Ovary (tissue), 9 donors: Measurements from ENCODE around the gene HAL. TPM values are rescaled to one million over a fixed set of nuclear protein-coding genes. Genes with fewer than 3 reads are reported as not detected.

ENCODE experiments used
- DNase-seq, 5 donors: peaks; one replicate each; pipeline ENCODE4 v3.0.0-alpha.2; 2019 to 2020
- H3K27ac ChIP-seq, 2 donors: fragments of 200-600 bp; one replicate each; pipeline versions ENCODE4 v1.5.1 to v1.8.0; 2019 to 2022
- H3K27me3 ChIP-seq: fragments of 200-600 bp; one replicate; pipeline ENCODE4 v1.8.0; 2022
- H3K36me3 ChIP-seq: fragments of 200-600 bp; sonication (generic); one replicate; pipeline ENCODE4 v1.5.1; 2019
- H3K4me1 ChIP-seq: one replicate; pipeline ENCODE4 v1.8.1; 2013; ENCODE audit warnings: mild to moderate bottlenecking, moderate library complexity; ENCODE audit not compliant: insufficient read depth
- H3K4me3 ChIP-seq: fragments of 200-600 bp; sonication (generic); one replicate; pipeline ENCODE4 v1.5.1; 2017
- H3K9me3 ChIP-seq, 2 donors: fragments of 200-600 bp in 1 of 2; sonication (generic) in 1 of 2; one replicate each; pipeline versions ENCODE4 v1.5.1 to v1.8.1; 2013 to 2019; ENCODE audit warnings: mild to moderate bottlenecking in 1 of 2, moderate library complexity in 1 of 2
- EP300 ChIP-seq: sonication (generic); formaldehyde crosslinking; IDR thresholded peaks from one replicate; pipeline ENCODE4 v1.6.1; 2017; ENCODE audit warnings: antibody characterized with exemption
- POLR2A ChIP-seq: fragments of 450-650 bp; IDR thresholded peaks from one replicate; pipeline ENCODE4 v1.6.1; 2017; ENCODE audit warnings: antibody characterized with exemption, mild to moderate bottlenecking, moderate library complexity
- WGBS, 3 donors: extraction: QIAGEN DNeasy Blood & Tissue Kit in 1 of 3; methylation state at CpG; one replicate each; pipeline versions ENCODE4 v1.1.5 to v1.1.7; 2013 to 2017; 5-methylcytosine and 5-hydroxymethylcytosine counted together
- intact Hi-C, 4 donors: fragments of 100-400 bp; cut with DNase I; formaldehyde crosslinking; loops; one replicate each; pipeline versions ENCODE4 v1.11.0 to v1.15.1; 2022 to 2023
- polyA plus RNA-seq, 2 donors: library from polyadenylated mRNA; stranded (reverse); fragments of 200-250 nt in 1 of 2; fragments of 350-450 nt in 1 of 2; fragmentation: Illumina TruSeq in 1 of 2; extraction: RNeasy Lipid Tissue Mini Kit (QIAGEN cat#74804) in 1 of 2; gene quantifications; one replicate each; pipeline ENCODE4 v1.2.3, GENCODE V29; 2013 to 2014
- total RNA-seq, 7 donors: library from RNA; depleted of rRNA in 2 of 7; stranded (reverse); fragments of >200 nt in 2 of 7; fragmentation: NEBNext Ultra II Directional in 3 of 7; extraction: Animal tissue kit (Norgen Biotek cat#: 25700) in 3 of 7; gene quantifications; one replicate each; pipeline versions ENCODE4 v1.1.0 to v1.2.4, GENCODE V29; 2016 to 2023
- TF ChIP-seq, protein P1 (sequence below), 3 donors: fragments of 450-650 bp in 2 of 3; fragments of 200-600 bp in 1 of 3; IDR thresholded peaks; one replicate each; pipeline versions ENCODE4 v1.5.1 to v1.8.0; 2016 to 2022; ENCODE audit warnings: antibody characterized with exemption in 3 of 3, mild to moderate bottlenecking in 1 of 3
- donor health status: DM: no; HTN: no; CAD: no; lungs with moderate emphysema.
- donor health status: DM: no; HTN: no; CAD: no.
- donor health status: Bipolar disorder and iron deficiency.
- donor health status: DM: yes; HTN: yes; CAD: no.
- donor health status: DM: no; HTN: no; CAD: no.
- donor health status: DM: yes; HTN: yes; CAD: no.

HAL gene
- total and polyA plus RNA-seq, 9 donors, result 0.08 to 2.9 (median 0.64) TPM

DNA sequence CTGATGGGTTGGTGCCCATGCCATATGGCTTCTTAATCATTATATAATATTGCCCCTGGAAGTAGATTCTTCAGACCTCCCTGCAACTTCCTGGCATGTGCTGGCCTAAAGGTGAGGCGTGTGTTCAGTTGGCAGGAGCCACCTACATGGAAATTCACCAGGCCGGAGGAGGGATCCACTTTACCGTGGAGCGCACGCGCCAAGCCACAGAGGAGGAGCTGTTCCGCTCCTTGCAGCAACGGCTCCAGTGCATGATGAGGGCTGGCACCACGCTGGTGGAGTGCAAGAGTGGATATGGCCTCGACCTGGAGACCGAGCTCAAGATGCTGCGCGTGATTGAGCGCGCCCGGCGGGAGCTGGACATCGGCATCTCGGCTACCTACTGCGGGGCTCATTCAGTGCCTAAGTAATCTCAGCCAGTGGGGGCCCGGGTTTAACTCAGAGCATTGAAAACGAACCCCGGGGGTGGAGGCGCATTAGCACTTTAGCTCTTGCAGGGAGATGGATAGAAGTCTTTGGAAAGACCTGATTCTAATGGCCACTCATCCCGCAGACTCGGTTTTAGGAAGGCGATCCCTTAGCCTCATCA, 39.5 kb downstream of the HAL start:
- Histone ChIP-seq H3K36me3 (no peaks in the 10 kb centered on the region), H3K4me1 (no peaks in the 10 kb centered on the region), H3K27ac (no peak overlapping the region), H3K9me3 (no peaks in the 10 kb centered on the region), H3K4me3 (no peak overlapping the region), H3K27me3 (no peaks in the 10 kb centered on the region)
- intact Hi-C loops, result no loop called here
- TF ChIP-seq EP300 (no peak), POLR2A (no peak)
- TF ChIP-seq, protein P1, sequence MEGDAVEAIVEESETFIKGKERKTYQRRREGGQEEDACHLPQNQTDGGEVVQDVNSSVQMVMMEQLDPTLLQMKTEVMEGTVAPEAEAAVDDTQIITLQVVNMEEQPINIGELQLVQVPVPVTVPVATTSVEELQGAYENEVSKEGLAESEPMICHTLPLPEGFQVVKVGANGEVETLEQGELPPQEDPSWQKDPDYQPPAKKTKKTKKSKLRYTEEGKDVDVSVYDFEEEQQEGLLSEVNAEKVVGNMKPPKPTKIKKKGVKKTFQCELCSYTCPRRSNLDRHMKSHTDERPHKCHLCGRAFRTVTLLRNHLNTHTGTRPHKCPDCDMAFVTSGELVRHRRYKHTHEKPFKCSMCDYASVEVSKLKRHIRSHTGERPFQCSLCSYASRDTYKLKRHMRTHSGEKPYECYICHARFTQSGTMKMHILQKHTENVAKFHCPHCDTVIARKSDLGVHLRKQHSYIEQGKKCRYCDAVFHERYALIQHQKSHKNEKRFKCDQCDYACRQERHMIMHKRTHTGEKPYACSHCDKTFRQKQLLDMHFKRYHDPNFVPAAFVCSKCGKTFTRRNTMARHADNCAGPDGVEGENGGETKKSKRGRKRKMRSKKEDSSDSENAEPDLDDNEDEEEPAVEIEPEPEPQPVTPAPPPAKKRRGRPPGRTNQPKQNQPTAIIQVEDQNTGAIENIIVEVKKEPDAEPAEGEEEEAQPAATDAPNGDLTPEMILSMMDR (IDR thresholded peaks at IDR 0.05), result no peak
- no peak for DNase-seq
- WGBS, 3 donors, result 56 to 63% (median 58%) methylated on average over 27 of the region's 27 CpGs

DNA sequence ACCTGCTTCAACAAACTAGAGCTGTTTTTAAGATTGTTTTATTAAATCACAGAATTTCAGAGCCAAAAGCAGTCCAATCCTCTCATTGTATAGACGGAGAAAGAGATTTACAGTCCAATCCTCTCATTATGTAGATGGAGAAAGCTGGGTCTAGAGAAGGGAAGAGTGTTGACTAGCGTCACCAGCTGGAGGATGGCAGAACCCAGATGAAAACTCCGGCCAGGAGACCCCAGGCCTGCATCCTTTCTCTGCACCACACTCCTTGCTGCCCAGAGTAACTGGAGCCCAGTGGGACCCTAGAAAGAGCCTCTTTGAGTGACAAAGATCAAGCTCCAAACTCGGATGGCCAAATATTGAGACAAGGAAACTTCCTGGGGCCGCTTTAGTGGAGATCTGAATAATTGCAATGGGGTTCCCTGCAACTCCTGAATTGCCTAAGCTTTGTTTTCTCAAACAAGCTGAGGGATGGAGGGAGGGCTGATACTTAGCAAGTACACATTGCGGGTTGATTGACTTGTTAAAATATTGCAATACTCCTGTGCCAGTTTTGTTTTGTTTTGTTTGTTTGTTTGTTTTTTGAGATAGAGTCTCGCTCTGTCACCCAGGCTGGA, 40.5 kb downstream of the HAL start:
- Histone ChIP-seq H3K36me3 (no peaks in the 10 kb centered on the region), H3K27ac (no peak overlapping the region), H3K4me1 (no peaks in the 10 kb centered on the region), H3K9me3 (no peaks in the 10 kb centered on the region), H3K27me3 (no peaks in the 10 kb centered on the region), H3K4me3 (no peak overlapping the region)
- intact Hi-C loops, result no loop called here
- TF ChIP-seq, protein P1 (IDR thresholded peaks at IDR 0.05), result no peak
- TF ChIP-seq EP300 (no peak), POLR2A (no peak)
- WGBS, 3 donors, result 74 to 79% (median 79%) methylated on average over 7 of the region's 7 CpGs
- no peak for DNase-seq

DNA sequence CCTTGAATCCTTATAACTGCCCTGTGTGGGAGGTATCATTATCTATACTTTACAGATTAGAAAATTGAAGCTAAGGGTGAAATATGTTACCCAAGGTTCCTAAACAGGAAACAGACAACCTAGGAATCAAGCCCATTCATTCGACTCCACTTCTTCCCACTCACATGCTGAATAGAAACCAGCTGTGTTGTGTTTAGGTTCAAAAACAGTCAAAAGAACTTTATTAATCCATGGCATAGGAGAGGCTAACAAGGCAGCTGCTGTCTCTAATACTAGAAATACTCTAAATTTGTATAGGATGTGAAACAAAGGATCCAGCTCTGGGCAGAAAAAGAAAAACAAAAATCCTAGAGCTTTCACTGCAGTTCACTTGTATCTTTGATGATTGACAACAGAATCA, 43.1 kb downstream of the HAL start:
- Histone ChIP-seq H3K4me3 (no peak overlapping the region), H3K36me3 (no peaks in the 10 kb centered on the region), H3K27me3 (no peaks in the 10 kb centered on the region), H3K27ac (no peak overlapping the region), H3K9me3 (no peaks in the 10 kb centered on the region), H3K4me1 (no peaks in the 10 kb centered on the region)
- whole genome bisulfite sequencing, 3 donors, result 4 to 15% (median 6%) methylated on average over 1 of the region's 1 CpG
- no peak for TF ChIP-seq POLR2A
- no peak for TF ChIP-seq EP300
- TF ChIP-seq, protein P1 (IDR thresholded peaks at IDR 0.05), result no peak
- no peak for DNase-seq
- intact Hi-C loops, result no loop called here

DNA sequence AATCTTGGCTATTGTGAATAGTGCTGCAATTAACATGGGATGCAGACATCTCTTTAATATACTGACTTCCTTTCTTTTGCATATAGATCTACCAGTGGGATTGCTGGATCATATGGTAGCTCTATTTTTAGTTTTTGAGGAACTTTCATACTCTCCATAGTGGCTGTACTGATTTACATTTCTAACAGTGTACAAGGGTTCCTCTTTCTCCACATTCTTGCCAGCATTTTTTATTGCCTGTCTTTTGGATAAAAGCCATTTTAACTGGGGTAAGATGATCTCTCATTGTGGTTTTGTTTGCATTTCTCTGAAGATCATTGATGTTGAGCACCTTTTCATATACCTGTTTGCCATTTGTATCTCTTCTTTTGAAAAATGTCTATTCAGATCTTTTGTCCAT, 44.6 kb downstream of the HAL start:
- Histone ChIP-seq H3K4me3 (no peak overlapping the region), H3K36me3 (no peaks in the 10 kb centered on the region), H3K27me3 (no peaks in the 10 kb centered on the region), H3K9me3 (no peaks in the 10 kb centered on the region), H3K4me1 (no peaks in the 10 kb centered on the region), H3K27ac (no peak overlapping the region)
- TF ChIP-seq POLR2A, result no peak
- TF ChIP-seq, protein P1 (IDR thresholded peaks at IDR 0.05), result no peak
- TF ChIP-seq EP300, result no peak
- intact Hi-C loops, result no loop called here
- DNase-seq, result no peak
